Activated CD4-positive, CD25-positive, alpha-beta regulatory T cell treated with anti-CD3 and anti-CD28 coated beads, Interleukin-2, amount 50 U/mL, for 16 hours (primary cell): ENCODE measurements around the gene LRRC41.
"Not testable (repeated sequence)": the region's sequence is repeated elsewhere in the genome, so short reads cannot be mapped to it uniquely, and the experiment has no call there.

Experiments used
- DNase-seq: peaks from one replicate; pipeline ENCODE4 v3.0.0-alpha.2; 2020; ENCODE audit warnings: low read depth, low spot score

The LRRC41 gene

GRCh38 chr1:46303038-46303871 is at the start of gene LRRC41, which contains the start of gene UQCRH:
LRRC41 (minus strand) TSS chr1:46303616; CDS start chr1:46303322, 294 bp downstream.
UQCRH (plus strand) TSS chr1:46303698; CDS start chr1:46303767, 69 bp downstream.
- peak; percentile 87 for DNase-seq

- no peak for DNase-seq
Measured at GRCh38 chr1:46352363-46352762, 48.9 kb upstream of the LRRC41 start.

- no peak for DNase-seq
Measured at GRCh38 chr1:46345281-46345680, 41.9 kb upstream of the LRRC41 start.

GRCh38 chr1:46344481-46344880 is 41.1 kb upstream of the LRRC41 start:
- no peak for DNase-seq

GRCh38 chr1:46343705-46344104 is 40.3 kb upstream of the LRRC41 start:
- no peak for DNase-seq

- no peak for DNase-seq
Measured at GRCh38 chr1:46343351-46343695, 39.9 kb upstream of the LRRC41 start.

GRCh38 chr1:46342677-46343350 is 39.4 kb upstream of the LRRC41 start:
- no peak for DNase-seq

- no peak for DNase-seq
Measured at GRCh38 chr1:46342084-46342656, 38.8 kb upstream of the LRRC41 start.

GRCh38 chr1:46341222-46342083 is 38.0 kb upstream of the LRRC41 start:
- no peak for DNase-seq

GRCh38 chr1:46340404-46341221 is 37.2 kb upstream of the LRRC41 start, which contains the start of gene NSUN4:
NSUN4 (plus strand) TSS chr1:46340807; CDS start chr1:46340827, 20 bp downstream.
- peak; percentile 71 for DNase-seq

GRCh38 chr1:46337409-46337808 is 34.0 kb upstream of the LRRC41 start:
- not testable (repeated sequence) for DNase-seq

- no peak for DNase-seq
Measured at GRCh38 chr1:46335081-46335480, 31.7 kb upstream of the LRRC41 start.

- DNase-seq: no peak
Measured at GRCh38 chr1:46334030-46334384, 30.6 kb upstream of the LRRC41 start.

GRCh38 chr1:46333300-46334029 is 30.0 kb upstream of the LRRC41 start:
- no peak for DNase-seq

- not testable (repeated sequence) for DNase-seq
Measured at GRCh38 chr1:46331786-46332540, 28.5 kb upstream of the LRRC41 start.

- DNase-seq: not testable (repeated sequence)
Measured at GRCh38 chr1:46330381-46330780, 27.0 kb upstream of the LRRC41 start.

- DNase-seq: not testable (repeated sequence)
Measured at GRCh38 chr1:46329807-46330206, 26.4 kb upstream of the LRRC41 start.

- not testable (repeated sequence) for DNase-seq
Measured at GRCh38 chr1:46328182-46328581, 24.8 kb upstream of the LRRC41 start.
